ENCODE measurements around the gene DCTN1. TPM values are rescaled to one million over a fixed set of nuclear protein-coding genes. Genes with fewer than 3 reads are reported as not detected.

The DCTN1 gene
- total RNA-seq, 1 experiment from 2014 or later, result 172 TPM

DNA sequence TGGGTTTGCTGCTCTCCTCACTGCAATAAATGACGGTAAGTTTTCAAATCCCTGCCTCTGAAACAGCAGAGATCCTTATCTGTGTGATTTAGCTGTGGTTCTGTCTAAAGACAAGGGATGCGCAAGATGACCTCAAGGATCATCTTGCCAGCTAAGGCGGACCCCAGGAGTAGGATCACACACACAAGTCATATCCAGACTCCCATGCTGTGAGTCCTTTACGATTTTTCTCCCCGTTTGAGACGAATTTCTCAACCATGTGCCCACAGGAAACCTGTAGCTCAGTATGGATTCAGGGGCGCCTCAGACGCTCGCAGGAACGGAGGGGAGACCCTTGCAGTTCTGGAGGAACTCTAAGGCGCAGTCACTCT lies 11.1 kb upstream of the DCTN1 start:
- intact Hi-C loops (cut with micrococcal nuclease; ENCODE audit: unreplicated experiment), result no loop called here
- Histone ChIP-seq H3K27ac (ENCODE audit: low read depth, low read length, poor library complexity, severe bottlenecking) (peak overlapping the region; percentile 98), H3K4me1 (ENCODE audit: insufficient read depth, low read length, poor library complexity, severe bottlenecking) (peaks cover 16% of the 10 kb centered on the region), H3K27me3 (replicated peaks; ENCODE audit: insufficient read depth, low read depth, low read length, poor library complexity) (no peaks in the 10 kb centered on the region), H3K4me3 (ENCODE audit: low read depth, low read length, poor library complexity, severe bottlenecking) (peak overlapping the region; percentile 84), H3K36me3 (ENCODE audit: insufficient read depth, low read length, poor library complexity, severe bottlenecking) (no peaks in the 10 kb centered on the region), H3K9me3 (ENCODE audit: low read depth, low read length, poor library complexity, severe bottlenecking) (no peaks in the 10 kb centered on the region)
- CTCF ChIA-PET, result interaction anchor here (0.6 to 1.2 kb wide), 3 partner anchors 49 to 193 kb away, joined by 3 to 4 read pairs (median 3); no protein-coding TSS in a partner anchor
- DNase-seq (ENCODE audit: low spot score), result peak; percentile 24
- POLR2A ChIA-PET (ENCODE audit: low non-redundant PET), result interaction anchor here (0.7 to 0.8 kb wide), 2 partner anchors 42 to 109 kb away, joined by 3 read pairs; no protein-coding TSS in a partner anchor
- no TSS peak for BruUV-seq (replicated peaks)
- TF ChIP-seq, protein P1, sequence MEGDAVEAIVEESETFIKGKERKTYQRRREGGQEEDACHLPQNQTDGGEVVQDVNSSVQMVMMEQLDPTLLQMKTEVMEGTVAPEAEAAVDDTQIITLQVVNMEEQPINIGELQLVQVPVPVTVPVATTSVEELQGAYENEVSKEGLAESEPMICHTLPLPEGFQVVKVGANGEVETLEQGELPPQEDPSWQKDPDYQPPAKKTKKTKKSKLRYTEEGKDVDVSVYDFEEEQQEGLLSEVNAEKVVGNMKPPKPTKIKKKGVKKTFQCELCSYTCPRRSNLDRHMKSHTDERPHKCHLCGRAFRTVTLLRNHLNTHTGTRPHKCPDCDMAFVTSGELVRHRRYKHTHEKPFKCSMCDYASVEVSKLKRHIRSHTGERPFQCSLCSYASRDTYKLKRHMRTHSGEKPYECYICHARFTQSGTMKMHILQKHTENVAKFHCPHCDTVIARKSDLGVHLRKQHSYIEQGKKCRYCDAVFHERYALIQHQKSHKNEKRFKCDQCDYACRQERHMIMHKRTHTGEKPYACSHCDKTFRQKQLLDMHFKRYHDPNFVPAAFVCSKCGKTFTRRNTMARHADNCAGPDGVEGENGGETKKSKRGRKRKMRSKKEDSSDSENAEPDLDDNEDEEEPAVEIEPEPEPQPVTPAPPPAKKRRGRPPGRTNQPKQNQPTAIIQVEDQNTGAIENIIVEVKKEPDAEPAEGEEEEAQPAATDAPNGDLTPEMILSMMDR (conservative IDR thresholded peaks at IDR 0.05; ENCODE audit: low read depth, low read length), result no peak
- TF ChIP-seq EZH2 (IDR thresholded peaks at IDR 0.05; ENCODE audit: borderline replicate concordance, low read depth, low read length, poor library complexity, severe bottlenecking), result no peak

DNA sequence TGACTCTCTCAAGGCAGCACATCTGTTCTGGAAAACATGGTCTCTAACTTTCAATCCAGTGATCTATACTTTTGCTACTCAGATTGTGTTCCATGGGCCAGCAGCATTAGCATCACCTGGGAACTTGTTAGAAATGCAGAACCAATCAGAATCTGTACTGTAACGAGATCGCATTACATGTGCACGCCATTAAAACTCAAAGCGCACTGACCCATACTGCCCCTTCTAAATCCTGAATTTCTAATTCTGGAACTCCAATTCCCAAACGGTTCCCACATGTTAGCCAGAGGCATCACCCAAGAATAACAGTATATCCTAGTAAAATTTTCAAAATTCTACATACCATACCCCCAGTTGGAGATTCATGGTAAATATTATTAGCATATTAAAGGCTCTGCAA lies 10.5 kb upstream of the DCTN1 start:
- CTCF ChIA-PET, result interaction anchor here (0.6 kb wide), 1 partner anchor 194 kb away, joined by 3 read pairs; no protein-coding TSS in a partner anchor
- BruUV-seq (replicated peaks), result no TSS peak

DNA sequence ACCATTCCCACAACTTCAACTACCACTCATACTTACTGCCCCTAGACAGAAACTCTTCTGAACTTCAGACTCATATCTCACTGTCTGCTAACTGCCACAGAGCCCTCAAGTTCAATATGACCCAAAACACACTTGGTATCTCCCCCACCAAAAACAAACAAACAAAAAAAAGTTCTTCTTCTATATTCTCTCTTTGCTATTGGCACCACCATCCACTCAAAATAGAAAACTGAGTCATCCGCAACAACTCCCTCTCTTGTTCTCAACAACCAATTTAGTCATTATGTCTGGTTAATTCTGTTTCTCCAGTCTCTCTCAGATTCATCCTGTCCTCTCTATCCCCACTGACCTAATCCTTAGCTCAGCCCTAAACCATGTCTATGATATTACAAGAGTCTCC lies 7.2 kb upstream of the DCTN1 start:
- Histone ChIP-seq H3K27ac (ENCODE audit: low read depth, low read length, poor library complexity, severe bottlenecking) (no peak overlapping the region), H3K4me3 (ENCODE audit: low read depth, low read length, poor library complexity, severe bottlenecking) (no peak overlapping the region), H3K27me3 (replicated peaks; ENCODE audit: insufficient read depth, low read depth, low read length, poor library complexity) (no peaks in the 10 kb centered on the region), H3K36me3 (ENCODE audit: insufficient read depth, low read length, poor library complexity, severe bottlenecking) (no peaks in the 10 kb centered on the region), H3K9me3 (ENCODE audit: low read depth, low read length, poor library complexity, severe bottlenecking) (no peaks in the 10 kb centered on the region), H3K4me1 (ENCODE audit: insufficient read depth, low read length, poor library complexity, severe bottlenecking) (peaks cover 15% of the 10 kb centered on the region)
- TF ChIP-seq, protein P1 (conservative IDR thresholded peaks at IDR 0.05; ENCODE audit: low read depth, low read length), result no peak
- no peak for TF ChIP-seq EZH2 (IDR thresholded peaks at IDR 0.05; ENCODE audit: borderline replicate concordance, low read depth, low read length, poor library complexity, severe bottlenecking)
- POLR2A ChIA-PET (ENCODE audit: low non-redundant PET), result no interaction called here
- intact Hi-C loops (cut with micrococcal nuclease; ENCODE audit: unreplicated experiment), result no loop called here
- no peak for DNase-seq (ENCODE audit: low spot score)
- BruUV-seq (replicated peaks), result no TSS peak
- CTCF ChIA-PET, result no interaction called here

More for the DNA sequence above, 10.5 kb upstream of the DCTN1 start:
- peaks cover 16% of the 10 kb centered on the region for H3K4me1 ChIP-seq (ENCODE audit: insufficient read depth, low read length, poor library complexity, severe bottlenecking)
- peak overlapping the region; percentile 84 for H3K4me3 ChIP-seq (ENCODE audit: low read depth, low read length, poor library complexity, severe bottlenecking)
- H3K9me3 ChIP-seq (ENCODE audit: low read depth, low read length, poor library complexity, severe bottlenecking), result no peaks in the 10 kb centered on the region
- intact Hi-C loops (cut with micrococcal nuclease; ENCODE audit: unreplicated experiment), result no loop called here
- TF ChIP-seq EZH2 (IDR thresholded peaks at IDR 0.05; ENCODE audit: borderline replicate concordance, low read depth, low read length, poor library complexity, severe bottlenecking), result no peak
- TF ChIP-seq, protein P1 (conservative IDR thresholded peaks at IDR 0.05; ENCODE audit: low read depth, low read length), result no peak
- no peak for DNase-seq (ENCODE audit: low spot score)
- H3K27ac ChIP-seq (ENCODE audit: low read depth, low read length, poor library complexity, severe bottlenecking), result peak overlapping the region; percentile 98
- POLR2A ChIA-PET (ENCODE audit: low non-redundant PET), result interaction anchor here (0.8 kb wide), 1 partner anchor 41 kb away, joined by 3 read pairs; no protein-coding TSS in a partner anchor
- no peaks in the 10 kb centered on the region for H3K27me3 ChIP-seq (replicated peaks; ENCODE audit: insufficient read depth, low read depth, low read length, poor library complexity)
- H3K36me3 ChIP-seq (ENCODE audit: insufficient read depth, low read length, poor library complexity, severe bottlenecking), result no peaks in the 10 kb centered on the region
